ENCODE measurements around the gene ASCC2.

ASCC2 gene

GRCh38 chr22:29837741-29838598, at the start of gene ASCC2:
TSS of gene ASCC2 (minus strand) at chr22:29838274. CDS start at chr22:29832325, 5,949 bp downstream.
- Mint-ChIP-seq H3K9me3 (no peaks in the 10 kb centered on the region), H3K4me1 (ENCODE audit: low read depth) (peaks cover 35% of the 10 kb centered on the region), H3K27ac (peak within 1 kb of the TSS; percentile 95), H3K27me3 (no peaks in the 10 kb centered on the region), H3K4me3 (peak within 1 kb of the TSS; percentile 89), H3K36me3 (ENCODE audit: low read depth) (peaks cover 18% of the 10 kb centered on the region)

- no peak overlapping the region for H3K27ac Mint-ChIP-seq
- no peak overlapping the region for H3K4me3 Mint-ChIP-seq
- no peaks in the 10 kb centered on the region for H3K27me3 Mint-ChIP-seq
- H3K36me3 Mint-ChIP-seq (ENCODE audit: low read depth), result no peaks in the 10 kb centered on the region
- H3K9me3 Mint-ChIP-seq, result no peaks in the 10 kb centered on the region
- peaks cover 20% of the 10 kb centered on the region for H3K4me1 Mint-ChIP-seq (ENCODE audit: low read depth)
These were observed 49.3 kb upstream of the ASCC2 start for GRCh38 chr22:29887358-29887757.

- Mint-ChIP-seq H3K27me3 (no peaks in the 10 kb centered on the region), H3K27ac (no peak overlapping the region), H3K36me3 (ENCODE audit: low read depth) (no peaks in the 10 kb centered on the region), H3K9me3 (no peaks in the 10 kb centered on the region), H3K4me3 (no peak overlapping the region), H3K4me1 (ENCODE audit: low read depth) (peaks cover 17% of the 10 kb centered on the region)
These were observed 48.5 kb upstream of the ASCC2 start for GRCh38 chr22:29886596-29886995.

DNA sequence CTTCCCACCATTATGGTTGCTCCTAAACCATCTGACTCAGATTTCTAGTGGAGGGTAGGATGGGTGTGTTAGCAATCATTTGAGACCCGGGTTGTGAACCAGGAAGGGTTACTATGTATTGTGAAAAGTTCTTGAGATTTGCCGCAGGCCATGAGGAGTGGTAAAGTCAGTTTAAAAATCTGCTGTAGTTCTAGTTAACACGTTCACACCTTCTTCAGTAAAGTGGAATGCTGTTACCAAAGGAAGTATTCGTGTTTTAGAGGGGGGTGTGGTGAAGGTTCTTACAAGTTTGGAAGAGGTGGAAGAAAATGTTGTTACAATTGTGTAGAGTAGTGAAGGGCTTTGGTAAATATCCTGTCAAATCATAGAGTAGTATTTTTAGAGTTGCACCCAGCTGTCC, 47.5 kb upstream of the ASCC2 start:
- Mint-ChIP-seq H3K27me3 (no peaks in the 10 kb centered on the region), H3K36me3 (ENCODE audit: low read depth) (no peaks in the 10 kb centered on the region), H3K9me3 (no peaks in the 10 kb centered on the region), H3K27ac (no peak overlapping the region), H3K4me3 (no peak overlapping the region), H3K4me1 (ENCODE audit: low read depth) (peaks cover 12% of the 10 kb centered on the region)

DNA sequence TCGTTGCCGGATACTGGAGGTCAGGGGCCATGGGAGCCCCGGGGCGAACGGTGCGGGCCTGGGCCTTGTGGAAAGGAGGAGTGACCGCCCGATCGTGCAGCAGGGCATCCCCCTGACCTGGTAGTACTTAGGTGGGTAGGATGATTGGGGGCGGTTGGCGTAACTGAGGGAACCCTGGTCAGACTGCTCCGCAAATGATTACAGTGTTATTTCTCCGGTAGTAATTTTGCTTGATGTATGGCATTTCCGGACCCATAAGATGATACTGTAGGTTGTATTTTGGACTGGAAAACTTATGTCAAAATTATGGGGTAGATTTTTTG, 45.7 kb upstream of the ASCC2 start:
- H3K36me3 Mint-ChIP-seq (ENCODE audit: low read depth), result no peaks in the 10 kb centered on the region

GRCh38 chr22:29883045-29883774, 45.1 kb upstream of the ASCC2 start, which contains the start of gene MTMR3:
TSS of gene MTMR3 (plus strand) at chr22:29883174. CDS start at chr22:29971060, 87,886 bp downstream.
- peak within 1 kb of the TSS; percentile 91 for H3K4me3 Mint-ChIP-seq
- H3K4me1 Mint-ChIP-seq (ENCODE audit: low read depth), result peaks cover 9% of the 10 kb centered on the region
- no peaks in the 10 kb centered on the region for H3K36me3 Mint-ChIP-seq (ENCODE audit: low read depth)
- H3K9me3 Mint-ChIP-seq, result no peaks in the 10 kb centered on the region
- peak within 1 kb of the TSS; percentile 81 for H3K27ac Mint-ChIP-seq
- H3K27me3 Mint-ChIP-seq, result no peaks in the 10 kb centered on the region

More for the DNA sequence above, 45.7 kb upstream of the ASCC2 start:
- H3K27me3 Mint-ChIP-seq, result no peaks in the 10 kb centered on the region
- H3K9me3 Mint-ChIP-seq, result no peaks in the 10 kb centered on the region
- peak overlapping the region; percentile 91 for H3K4me3 Mint-ChIP-seq
- peak overlapping the region; percentile 81 for H3K27ac Mint-ChIP-seq
- peaks cover 9% of the 10 kb centered on the region for H3K4me1 Mint-ChIP-seq (ENCODE audit: low read depth)

DNA sequence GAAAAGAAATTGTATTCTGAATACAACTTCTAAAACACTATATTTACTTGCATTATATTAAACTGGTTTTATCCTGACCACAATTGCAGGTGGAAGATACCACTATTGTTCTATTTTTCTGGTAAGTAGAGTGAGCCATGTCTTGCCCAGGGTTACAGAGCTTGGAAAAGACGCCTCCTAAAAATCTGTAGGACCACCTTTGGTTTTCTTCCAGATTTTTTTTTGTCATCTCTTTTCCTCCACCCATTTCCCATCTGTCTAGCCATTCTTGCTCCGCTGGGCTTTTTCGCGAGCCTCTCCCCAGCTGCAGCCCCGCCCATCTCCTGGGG, 44.6 kb upstream of the ASCC2 start:
- Mint-ChIP-seq H3K4me3 (peak overlapping the region; percentile 91), H3K36me3 (ENCODE audit: low read depth) (no peaks in the 10 kb centered on the region), H3K4me1 (ENCODE audit: low read depth) (peaks cover 9% of the 10 kb centered on the region), H3K27ac (no peak overlapping the region), H3K9me3 (no peaks in the 10 kb centered on the region), H3K27me3 (no peaks in the 10 kb centered on the region)

DNA sequence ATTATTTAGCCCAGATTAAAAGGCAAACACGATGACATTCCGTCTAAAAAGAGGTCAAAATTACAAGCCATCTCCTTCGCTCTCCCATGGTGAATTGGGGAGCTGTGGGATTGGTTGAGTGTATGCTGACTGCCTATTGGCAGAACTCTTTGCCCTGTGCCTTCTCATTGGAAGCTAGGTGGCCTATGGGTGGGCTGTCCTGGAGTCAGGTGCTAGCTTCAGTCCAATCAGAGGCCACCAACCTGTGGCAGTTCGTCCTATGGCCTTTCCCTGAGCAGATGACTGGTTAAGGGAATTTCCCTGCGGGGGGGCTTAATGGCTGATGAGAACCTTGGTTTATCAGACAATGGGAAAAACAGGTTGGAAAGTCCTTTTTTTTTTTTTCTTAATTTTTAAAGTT, 41.7 kb upstream of the ASCC2 start:
- Mint-ChIP-seq H3K4me3 (no peak overlapping the region), H3K27me3 (peaks cover 6% of the 10 kb centered on the region), H3K27ac (no peak overlapping the region), H3K4me1 (ENCODE audit: low read depth) (peaks cover 9% of the 10 kb centered on the region), H3K9me3 (no peaks in the 10 kb centered on the region), H3K36me3 (ENCODE audit: low read depth) (no peaks in the 10 kb centered on the region)

- Mint-ChIP-seq H3K27ac (no peak overlapping the region), H3K9me3 (no peaks in the 10 kb centered on the region), H3K27me3 (peaks cover 6% of the 10 kb centered on the region)
These were observed 39.5 kb upstream of the ASCC2 start for GRCh38 chr22:29877620-29878019.

DNA sequence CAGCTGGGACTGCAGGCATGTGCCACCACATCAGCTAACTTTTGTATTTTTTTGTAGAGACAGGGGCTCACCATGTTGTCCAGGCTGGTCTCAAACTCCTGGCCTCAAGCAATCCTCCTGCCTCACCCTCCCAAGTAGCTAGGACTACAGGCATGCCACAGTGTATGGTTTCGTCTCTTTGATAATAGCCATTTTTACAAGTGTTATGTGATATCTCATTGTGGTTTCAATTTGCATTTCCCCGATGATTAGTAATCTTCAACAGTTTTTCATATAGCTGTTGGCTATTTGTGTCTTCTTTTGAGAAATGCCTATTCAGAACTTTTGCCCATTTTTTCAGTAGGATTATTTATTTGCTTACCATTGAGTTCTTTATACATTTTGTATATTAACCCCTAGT, 35.9 kb upstream of the ASCC2 start:
- Mint-ChIP-seq H3K27ac (no peak overlapping the region), H3K4me3 (no peak overlapping the region), H3K4me1 (ENCODE audit: low read depth) (peaks cover 4% of the 10 kb centered on the region), H3K9me3 (no peaks in the 10 kb centered on the region), H3K36me3 (ENCODE audit: low read depth) (no peaks in the 10 kb centered on the region), H3K27me3 (peaks cover 6% of the 10 kb centered on the region)

More at GRCh38 chr22:29877620-29878019, 39.5 kb upstream of the ASCC2 start:
- Mint-ChIP-seq H3K36me3 (ENCODE audit: low read depth) (no peaks in the 10 kb centered on the region), H3K4me1 (ENCODE audit: low read depth) (peaks cover 5% of the 10 kb centered on the region), H3K4me3 (no peak overlapping the region)

GRCh38 chr22:29872989-29873388, 34.9 kb upstream of the ASCC2 start:
- Mint-ChIP-seq H3K36me3 (ENCODE audit: low read depth) (no peaks in the 10 kb centered on the region), H3K4me1 (ENCODE audit: low read depth) (peaks cover 4% of the 10 kb centered on the region), H3K27ac (no peak overlapping the region), H3K4me3 (no peak overlapping the region), H3K27me3 (peaks cover 6% of the 10 kb centered on the region), H3K9me3 (no peaks in the 10 kb centered on the region)

DNA sequence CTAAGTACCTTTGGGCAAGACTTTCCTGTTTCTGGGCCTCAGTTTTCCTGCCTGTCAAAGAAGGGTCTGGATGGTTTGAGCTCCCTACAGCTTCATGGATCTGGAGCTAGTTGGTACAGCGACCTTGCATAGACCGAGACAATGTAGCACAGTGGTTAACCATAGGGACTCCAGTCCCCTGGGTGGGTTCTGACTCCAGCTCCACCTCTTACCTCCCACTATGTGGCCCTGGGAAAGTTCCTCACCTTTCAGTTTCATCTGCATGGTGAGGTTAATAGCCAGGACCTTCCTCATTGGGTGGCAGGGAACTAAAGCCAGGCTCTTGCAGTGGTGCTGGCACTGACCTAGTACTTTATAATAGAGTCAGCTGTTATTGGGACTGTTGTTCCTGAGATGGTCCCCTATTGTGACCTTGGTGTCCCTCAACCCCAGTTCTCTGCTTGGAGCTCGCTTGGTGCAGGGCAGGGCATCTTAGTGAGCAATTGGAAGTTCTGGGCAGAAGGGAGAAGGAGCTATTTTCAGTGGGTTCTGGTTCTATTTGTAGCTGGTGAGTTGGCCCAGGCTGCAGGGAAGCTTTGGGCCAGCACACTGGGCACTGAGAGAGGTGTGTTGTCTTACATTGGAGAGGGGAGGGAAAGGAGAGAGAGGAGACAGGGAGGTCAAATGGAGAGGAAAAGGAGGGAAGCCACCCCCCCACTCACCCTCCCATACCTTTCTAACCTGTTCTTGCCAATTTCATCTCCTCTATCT, 34.2 kb upstream of the ASCC2 start:
- no peaks in the 10 kb centered on the region for H3K9me3 Mint-ChIP-seq
- H3K36me3 Mint-ChIP-seq (ENCODE audit: low read depth), result no peaks in the 10 kb centered on the region
- no peak overlapping the region for H3K27ac Mint-ChIP-seq
- H3K4me1 Mint-ChIP-seq (ENCODE audit: low read depth), result peaks cover 4% of the 10 kb centered on the region
- H3K27me3 Mint-ChIP-seq, result peaks cover 6% of the 10 kb centered on the region
- H3K4me3 Mint-ChIP-seq, result no peak overlapping the region

DNA sequence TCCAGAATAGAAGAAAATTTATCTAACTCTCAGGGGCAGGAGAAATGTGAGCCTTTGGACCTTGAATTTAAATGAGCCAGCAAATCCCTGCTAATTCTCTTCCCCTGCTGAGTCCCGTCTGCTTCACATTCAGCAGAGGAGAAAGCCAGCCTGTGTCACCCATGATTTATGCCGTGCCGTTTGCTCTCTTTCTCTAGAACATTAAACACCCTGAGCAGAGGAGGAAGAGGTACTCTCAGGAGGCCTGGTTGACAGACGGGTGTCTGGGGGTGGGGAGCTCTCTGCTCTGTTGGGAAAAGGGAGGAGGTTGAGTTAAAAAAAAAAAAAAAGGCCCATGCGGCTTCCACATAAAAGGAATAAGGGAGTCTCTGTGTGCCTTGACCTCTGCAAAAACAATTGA, 33.6 kb upstream of the ASCC2 start:
- no peaks in the 10 kb centered on the region for H3K9me3 Mint-ChIP-seq
- no peaks in the 10 kb centered on the region for H3K36me3 Mint-ChIP-seq (ENCODE audit: low read depth)
- H3K4me1 Mint-ChIP-seq (ENCODE audit: low read depth), result peaks cover 4% of the 10 kb centered on the region
- no peak overlapping the region for H3K27ac Mint-ChIP-seq
- H3K4me3 Mint-ChIP-seq, result no peak overlapping the region
- H3K27me3 Mint-ChIP-seq, result peaks cover 6% of the 10 kb centered on the region

GRCh38 chr22:29870574-29870973, 32.5 kb upstream of the ASCC2 start:
- no peak overlapping the region for H3K27ac Mint-ChIP-seq
- H3K9me3 Mint-ChIP-seq, result no peaks in the 10 kb centered on the region
- H3K4me1 Mint-ChIP-seq (ENCODE audit: low read depth), result peaks cover 4% of the 10 kb centered on the region
- no peak overlapping the region for H3K4me3 Mint-ChIP-seq
- no peaks in the 10 kb centered on the region for H3K36me3 Mint-ChIP-seq (ENCODE audit: low read depth)
- peaks cover 6% of the 10 kb centered on the region for H3K27me3 Mint-ChIP-seq

DNA sequence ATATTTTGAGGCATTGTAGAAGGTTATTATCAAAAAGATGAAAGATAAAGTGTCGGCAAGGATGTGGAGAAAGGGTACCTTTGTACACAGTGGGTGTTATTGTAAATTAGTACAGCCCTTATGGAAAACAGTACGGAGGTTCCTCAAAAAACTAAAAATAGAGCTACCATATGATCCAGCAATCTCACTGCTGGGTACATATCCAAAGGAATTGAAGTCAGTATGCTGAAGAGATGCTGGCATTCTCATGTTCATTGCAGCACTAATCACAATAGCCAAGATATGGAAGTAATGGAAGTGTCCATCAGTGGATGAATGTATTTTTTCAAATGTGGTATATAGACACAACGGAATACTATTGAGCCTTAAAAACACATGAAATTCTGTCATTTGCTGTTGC, 29.8 kb upstream of the ASCC2 start:
- Mint-ChIP-seq H3K27me3 (no peaks in the 10 kb centered on the region), H3K4me1 (ENCODE audit: low read depth) (peaks cover 4% of the 10 kb centered on the region), H3K4me3 (no peak overlapping the region), H3K27ac (no peak overlapping the region), H3K9me3 (no peaks in the 10 kb centered on the region), H3K36me3 (ENCODE audit: low read depth) (no peaks in the 10 kb centered on the region)
